NCI-H1436 (cell line): Measurements from ENCODE around the gene GNG4.
"Not testable (repeated sequence)": the region's sequence is repeated elsewhere in the genome, so short reads cannot be mapped to it uniquely, and the experiment has no call there.

ENCODE experiments used
- DNase-seq: peaks from one replicate; lab custom pipeline; 2025; lab: John Stamatoyannopoulos, UW

GNG4 gene

GRCh38 chr1:235650341-235651169 is 971 bp upstream of the GNG4 start:
- DNase-seq = no peak

- DNase-seq = peak; percentile 23
Observed at GRCh38 chr1:235648954-235649367, 623 bp downstream of the GNG4 start.

GRCh38 chr1:235648407-235648907 is 1.1 kb downstream of the GNG4 start:
- peak; percentile 80 for DNase-seq

GRCh38 chr1:235647537-235647936 is 2.0 kb downstream of the GNG4 start:
- not testable (repeated sequence) for DNase-seq

- no peak for DNase-seq
Observed at GRCh38 chr1:235646463-235646862, 3.1 kb downstream of the GNG4 start.

- DNase-seq = no peak
Observed at GRCh38 chr1:235644693-235645305, 4.8 kb downstream of the GNG4 start.

DNA sequence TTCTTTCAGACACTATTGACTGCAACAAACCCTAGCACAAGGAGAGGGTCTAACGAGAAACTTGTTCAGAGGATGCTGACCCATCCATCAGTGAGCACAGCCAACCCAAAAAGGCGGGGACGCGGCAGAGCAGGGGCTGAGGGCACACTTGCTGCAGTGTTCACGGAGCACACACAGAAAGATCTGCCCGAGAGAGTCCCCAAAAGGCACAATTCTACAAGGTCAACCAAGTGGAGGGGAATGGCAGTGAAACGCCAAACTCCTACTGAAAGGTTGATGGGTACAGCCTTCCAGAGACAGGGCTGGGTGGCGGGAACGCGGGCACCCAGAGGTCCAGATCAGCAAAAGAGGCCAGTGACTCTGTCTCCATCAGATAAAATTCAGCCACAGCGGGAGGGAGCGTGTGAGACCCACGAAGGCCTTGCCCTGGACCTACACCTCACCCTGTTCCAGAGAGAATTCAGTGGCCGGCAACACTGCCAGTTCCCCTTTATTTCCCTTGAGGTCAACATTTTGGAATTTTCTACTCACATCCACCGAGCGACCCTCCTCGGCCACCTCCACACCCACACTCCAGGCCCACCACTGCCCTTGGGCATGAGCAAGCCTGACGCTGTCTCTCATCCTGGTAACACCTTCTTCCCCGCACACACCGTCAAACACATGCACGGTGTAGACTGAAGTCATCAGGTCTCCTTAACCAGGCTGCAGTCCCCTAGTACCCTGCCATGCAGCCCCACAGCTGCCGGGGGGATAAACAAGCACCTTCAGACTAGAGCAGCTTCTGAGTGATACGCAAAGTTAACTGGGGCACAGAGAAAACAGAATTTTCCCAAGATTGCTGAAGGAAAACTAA is 5.5 kb downstream of the GNG4 start:
- no peak for DNase-seq

DNA sequence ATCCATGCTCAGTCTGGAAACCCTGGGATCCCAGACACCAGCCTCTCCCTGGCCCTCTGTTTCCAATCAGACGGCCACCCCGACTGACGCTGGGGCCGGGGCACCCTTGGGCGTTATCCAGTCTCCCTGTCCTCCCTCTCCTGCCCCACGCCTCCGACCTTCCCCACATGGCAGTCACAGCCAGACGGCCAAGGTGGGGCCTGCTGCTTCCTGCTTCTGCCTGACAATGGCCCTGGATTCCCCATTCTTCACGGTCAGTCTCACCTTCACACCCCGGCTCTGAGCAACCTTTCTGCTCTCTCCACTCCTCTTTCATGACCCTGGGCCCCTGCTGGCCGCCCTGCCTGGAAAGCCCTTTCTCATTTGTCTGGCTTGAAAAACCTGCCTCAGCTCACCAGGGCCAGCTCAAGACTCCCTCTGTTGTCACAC is 6.6 kb downstream of the GNG4 start:
- no peak for DNase-seq

GRCh38 chr1:235642011-235642942 is 7.3 kb downstream of the GNG4 start:
- peak; percentile 53 for DNase-seq

DNA sequence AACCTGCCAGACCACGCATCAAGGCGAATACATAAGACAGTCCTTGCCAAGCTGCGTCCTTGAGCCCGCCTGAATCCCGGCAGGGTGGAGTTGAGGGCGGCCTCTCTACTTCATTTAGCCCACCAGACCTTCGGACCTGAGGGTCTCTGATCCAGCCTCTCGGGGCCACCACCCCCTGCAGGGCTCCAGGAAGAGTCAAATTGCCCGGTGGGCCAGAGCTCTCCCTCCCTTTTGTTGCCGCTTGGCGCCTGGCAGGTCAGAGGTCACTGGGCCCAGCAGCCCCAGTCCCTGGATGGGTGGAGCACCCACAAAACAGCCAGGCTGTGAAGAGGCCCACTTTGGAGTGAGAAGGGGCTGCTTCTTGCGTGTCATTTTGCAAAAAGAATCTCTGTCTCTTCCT is 9.0 kb downstream of the GNG4 start:
- no peak for DNase-seq

DNA sequence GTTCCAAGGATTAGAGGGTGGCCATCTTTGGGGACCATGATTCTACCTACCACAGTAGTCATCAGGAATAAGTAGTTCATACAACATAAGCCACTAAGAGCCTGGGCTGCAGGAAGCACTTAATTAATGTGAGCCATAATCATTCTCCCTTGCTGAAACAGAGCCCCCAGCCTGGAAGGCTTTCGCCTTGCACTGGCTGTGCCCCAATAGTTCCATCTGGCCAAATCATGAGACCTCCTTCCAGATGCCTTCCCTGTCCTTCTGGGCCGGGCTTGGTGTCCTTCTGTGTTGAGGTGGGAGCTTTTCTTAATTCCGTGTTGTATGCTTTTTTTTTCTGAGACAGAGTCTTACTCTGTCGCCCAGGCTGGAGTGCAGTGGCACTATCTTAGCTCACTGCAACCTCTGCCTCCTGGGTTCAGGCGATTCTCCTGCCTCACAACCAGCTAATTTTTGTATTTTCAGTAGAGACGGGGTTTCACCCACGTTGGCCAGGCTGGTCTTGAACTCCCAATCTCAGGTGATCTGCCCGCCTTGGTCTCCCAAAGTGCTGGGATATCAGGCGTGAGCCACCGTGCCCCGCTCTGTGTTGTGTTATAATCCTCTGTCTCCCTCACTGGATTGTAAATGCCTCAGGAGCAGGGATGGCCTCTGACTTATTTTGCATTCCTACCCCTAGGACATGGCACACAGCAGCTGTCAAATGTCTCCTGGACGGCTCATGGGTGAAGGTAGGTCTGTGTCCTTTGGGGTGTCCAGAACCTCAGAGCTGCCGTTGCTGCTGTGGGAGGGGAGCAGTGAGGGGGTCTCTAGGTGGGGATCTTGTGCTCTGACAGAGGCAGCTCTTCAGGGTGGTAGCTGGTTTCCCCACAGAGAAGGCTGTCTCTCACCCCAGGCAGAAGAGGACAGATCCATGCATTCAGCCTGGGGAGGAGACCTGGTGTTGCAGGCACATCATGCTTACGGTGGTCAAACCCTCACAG is 10.1 kb downstream of the GNG4 start:
- no peak for DNase-seq

GRCh38 chr1:235638612-235639011 is 11.0 kb downstream of the GNG4 start:
- DNase-seq = not testable (repeated sequence)

GRCh38 chr1:235637756-235638534 is 11.6 kb downstream of the GNG4 start:
- DNase-seq = no peak

GRCh38 chr1:235635938-235636662 is 13.5 kb downstream of the GNG4 start:
- DNase-seq = no peak

- DNase-seq = no peak
Observed at GRCh38 chr1:235632506-235633401, 16.8 kb downstream of the GNG4 start.

DNA sequence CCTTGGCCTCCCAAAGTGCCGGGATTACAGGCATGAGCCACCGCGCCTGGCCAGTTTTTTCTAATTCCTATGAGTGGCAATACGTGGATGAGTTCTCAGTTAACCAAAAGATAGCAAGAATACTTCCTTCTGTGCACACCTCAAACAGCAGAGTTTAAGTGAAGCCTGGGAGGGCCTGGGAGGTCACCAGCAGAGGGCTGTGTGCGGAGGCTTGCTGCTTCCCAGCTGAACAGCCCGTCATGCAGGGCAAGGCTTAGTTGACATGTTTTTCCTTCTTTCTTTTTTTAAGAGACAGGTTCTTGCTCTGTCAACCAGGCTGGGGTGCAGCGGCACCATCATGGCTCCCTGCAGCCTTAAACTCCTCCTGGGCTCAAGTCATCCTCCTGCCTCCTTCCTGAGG is 17.8 kb downstream of the GNG4 start:
- DNase-seq = no peak

GRCh38 chr1:235628316-235629005 is 21.1 kb downstream of the GNG4 start:
- DNase-seq = no peak
